DMS 273 (cell line): ENCODE results near the gene GRAMD1C.
"Not testable (repeated sequence)": the region's sequence is repeated elsewhere in the genome, so short reads cannot be mapped to it uniquely, and the experiment has no call there.

Source experiments
- DNase-seq: peaks from one replicate; lab custom pipeline; 2025; ENCODE audit not compliant: unreplicated experiment; lab: John Stamatoyannopoulos, UW

The GRAMD1C gene

GRCh38 chr3:113850391-113850790, 11.8 kb downstream of the GRAMD1C start:
- not testable (repeated sequence) for DNase-seq

GRCh38 chr3:113852506-113852905, 13.9 kb downstream of the GRAMD1C start:
- no peak for DNase-seq

DNA sequence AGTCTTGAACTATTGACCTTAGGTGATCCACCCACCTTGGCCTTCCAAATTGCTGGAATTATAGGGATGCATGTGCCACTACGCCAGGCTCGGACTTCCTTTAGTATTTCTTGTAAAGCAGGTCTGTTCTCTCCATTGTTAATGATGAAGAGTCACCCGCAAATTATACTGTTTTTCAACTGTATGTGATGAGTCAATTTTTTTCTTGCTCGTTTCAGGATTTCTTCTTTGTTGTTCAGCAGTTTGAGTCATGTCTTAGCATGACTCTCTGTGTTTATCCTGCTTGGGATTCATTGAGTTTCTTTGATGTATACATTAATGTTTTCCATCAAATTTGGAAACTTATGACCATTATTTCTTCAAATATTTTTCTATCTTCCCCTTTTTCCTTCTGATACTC, 28.9 kb downstream of the GRAMD1C start:
- no peak for DNase-seq

- no peak for DNase-seq
These were observed 34.7 kb downstream of the GRAMD1C start for GRCh38 chr3:113873293-113873692.

DNA sequence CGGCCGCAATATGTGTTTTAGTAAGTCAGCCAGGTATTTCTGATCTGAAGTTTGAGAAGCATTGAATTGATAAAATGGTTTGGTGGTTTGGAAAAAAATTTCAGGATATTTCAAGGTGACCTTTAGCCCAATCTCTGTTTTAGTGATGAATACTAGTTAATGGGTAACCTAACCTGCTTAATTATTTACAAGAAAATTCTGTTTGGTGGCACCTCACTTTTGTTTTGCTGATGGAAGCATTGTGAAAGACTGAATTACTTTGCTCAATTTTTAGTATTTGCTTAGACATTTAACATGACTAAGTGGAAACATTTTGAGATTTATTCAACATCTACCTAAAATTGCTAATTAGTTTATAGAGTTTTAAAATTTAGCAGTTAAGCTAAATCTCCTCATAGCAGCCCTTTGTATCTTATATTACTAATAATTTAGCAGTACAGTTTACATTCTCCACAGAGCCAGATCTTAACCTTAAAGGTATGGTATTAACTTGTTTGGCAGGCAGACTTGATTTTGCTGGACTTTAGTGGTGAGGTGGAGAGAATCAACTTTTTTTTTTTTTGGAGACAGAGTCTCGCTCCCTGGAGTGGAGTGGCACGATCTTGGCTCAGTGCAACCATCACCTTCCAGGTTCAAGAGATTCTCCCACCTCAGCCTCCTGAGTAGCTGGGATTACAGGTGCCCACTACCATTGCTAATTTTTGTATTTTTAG, 35.4 kb downstream of the GRAMD1C start:
- no peak for DNase-seq

DNA sequence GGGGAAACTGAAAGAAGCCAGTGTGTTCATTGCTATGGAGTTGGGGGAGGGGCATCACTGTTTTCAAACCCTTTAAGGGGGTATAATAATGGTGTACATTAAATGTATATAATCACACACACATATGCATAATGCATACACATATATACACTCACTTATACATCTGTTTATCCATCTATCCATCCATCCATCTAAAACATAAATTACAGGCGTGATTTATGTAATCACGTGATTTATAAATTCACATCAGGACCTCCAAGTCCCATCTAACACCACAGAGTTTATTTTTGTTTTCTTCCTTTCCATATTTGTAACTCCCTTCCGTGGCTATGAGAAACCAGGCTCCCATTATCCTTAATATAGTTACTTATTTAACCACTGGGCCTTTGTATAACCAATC, 39.8 kb downstream of the GRAMD1C start:
- no peak for DNase-seq

DNA sequence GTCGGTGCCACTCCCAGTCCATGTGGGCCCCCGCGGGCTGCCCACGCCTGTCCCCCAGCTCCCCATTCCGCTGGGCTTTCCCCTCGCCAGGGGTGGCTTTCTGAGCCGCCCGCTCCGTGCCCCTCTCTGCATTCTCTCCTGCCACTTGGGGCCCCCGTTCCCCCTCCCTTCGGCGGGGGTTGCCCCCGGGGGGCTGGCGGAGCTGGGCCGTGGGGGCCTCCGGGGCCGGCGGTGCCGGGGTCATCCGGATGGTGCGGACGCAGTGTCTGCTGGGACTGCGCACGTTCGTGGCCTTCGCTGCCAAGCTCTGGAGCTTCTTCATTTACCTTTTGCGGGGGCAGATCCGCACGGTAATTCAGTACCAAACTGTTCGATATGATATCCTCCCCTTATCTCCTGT, 46.5 kb downstream of the GRAMD1C start:
- no peak for DNase-seq

DNA sequence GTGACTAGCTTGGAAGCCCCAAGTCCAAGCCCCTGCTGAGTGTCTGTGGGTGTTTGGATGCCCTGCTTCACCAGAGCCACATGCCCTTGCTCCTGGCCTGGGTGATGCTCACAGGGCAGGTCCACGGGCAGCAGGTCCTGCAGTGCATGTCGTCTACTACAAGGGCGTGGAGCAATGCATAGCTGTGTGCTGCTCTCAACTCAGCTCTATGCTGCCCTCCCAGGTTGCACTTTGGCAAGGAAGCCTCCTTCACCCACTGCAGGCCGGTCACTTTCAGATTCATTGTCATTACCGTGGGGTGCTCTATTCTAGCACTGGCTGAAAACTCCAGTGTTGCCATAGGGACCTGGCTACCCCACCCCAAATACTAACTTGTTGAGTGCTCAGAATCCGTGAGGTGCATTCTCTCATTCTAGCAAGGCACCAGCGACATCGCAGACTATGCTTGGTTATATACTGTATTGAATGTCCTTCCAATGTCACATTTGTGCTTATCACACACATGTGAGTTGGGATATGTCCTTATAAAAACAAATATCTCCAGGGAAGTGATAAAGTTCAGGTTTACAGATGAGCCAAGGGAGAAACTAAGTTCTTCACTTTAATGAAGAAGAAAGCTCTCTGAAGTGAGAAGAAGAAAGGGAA, 51.8 kb downstream of the GRAMD1C start:
- no peak for DNase-seq

GRCh38 chr3:113894927-113895326, 56.3 kb downstream of the GRAMD1C start:
- no peak for DNase-seq

GRCh38 chr3:113895964-113896363, 57.4 kb downstream of the GRAMD1C start:
- DNase-seq = no peak

- no peak for DNase-seq
These were observed 58.3 kb downstream of the GRAMD1C start for GRCh38 chr3:113896930-113897329.

GRCh38 chr3:113897373-113897777, 58.8 kb downstream of the GRAMD1C start:
- no peak for DNase-seq

DNA sequence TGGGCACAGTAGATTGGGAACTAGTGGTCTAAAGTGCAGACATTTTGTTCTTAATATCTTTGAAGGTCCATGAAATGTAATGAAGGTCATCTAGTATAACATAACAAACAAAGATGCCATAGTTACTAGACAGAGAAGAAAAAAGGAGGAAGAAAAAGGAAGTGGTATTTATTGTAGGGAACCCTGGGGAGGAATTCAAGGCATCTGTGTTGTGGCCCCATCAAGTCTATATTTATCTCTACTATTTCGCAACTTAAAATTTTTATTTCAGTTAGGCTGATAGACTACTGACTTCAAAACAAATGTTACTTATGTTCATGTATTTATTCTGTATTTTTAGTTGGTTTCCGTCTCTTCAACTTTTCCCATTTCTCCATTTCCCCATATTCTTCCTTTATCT, 60.3 kb downstream of the GRAMD1C start:
- no peak for DNase-seq

DNA sequence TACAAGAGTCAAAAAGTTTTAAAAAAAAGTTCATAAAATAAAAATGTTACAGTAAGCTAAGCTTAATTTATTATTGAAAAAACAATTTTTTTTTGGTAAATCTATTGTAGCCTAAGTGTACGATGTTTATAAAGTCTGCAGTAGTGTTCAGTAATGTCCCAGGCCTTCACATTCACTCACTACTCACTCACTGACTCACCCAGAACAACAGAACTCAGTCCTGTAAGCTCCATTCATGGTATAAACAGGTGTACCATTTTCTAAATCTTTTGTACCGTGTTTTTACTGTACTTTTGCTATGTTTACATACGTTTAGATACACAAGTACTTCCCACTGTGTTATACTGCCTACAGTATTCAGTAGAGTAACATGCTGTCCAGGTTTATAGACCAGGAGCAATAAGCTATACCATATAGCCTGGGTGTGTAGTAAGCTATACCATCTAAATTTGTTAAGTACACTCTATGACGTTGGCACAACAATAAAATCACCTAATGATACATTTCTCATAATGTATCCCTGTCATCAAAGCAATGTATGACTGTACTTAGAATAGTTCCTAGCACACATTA, 68.1 kb downstream of the GRAMD1C start:
- DNase-seq = no peak

- DNase-seq = no peak
These were observed 69.5 kb downstream of the GRAMD1C start for GRCh38 chr3:113908133-113908532.

- no peak for DNase-seq
These were observed 72.4 kb downstream of the GRAMD1C start for GRCh38 chr3:113910966-113911365.

GRCh38 chr3:113912552-113913236, 74.1 kb downstream of the GRAMD1C start:
- peak; percentile 87 for DNase-seq

- DNase-seq = no peak
These were observed 76.1 kb downstream of the GRAMD1C start for GRCh38 chr3:113914646-113915045.

DNA sequence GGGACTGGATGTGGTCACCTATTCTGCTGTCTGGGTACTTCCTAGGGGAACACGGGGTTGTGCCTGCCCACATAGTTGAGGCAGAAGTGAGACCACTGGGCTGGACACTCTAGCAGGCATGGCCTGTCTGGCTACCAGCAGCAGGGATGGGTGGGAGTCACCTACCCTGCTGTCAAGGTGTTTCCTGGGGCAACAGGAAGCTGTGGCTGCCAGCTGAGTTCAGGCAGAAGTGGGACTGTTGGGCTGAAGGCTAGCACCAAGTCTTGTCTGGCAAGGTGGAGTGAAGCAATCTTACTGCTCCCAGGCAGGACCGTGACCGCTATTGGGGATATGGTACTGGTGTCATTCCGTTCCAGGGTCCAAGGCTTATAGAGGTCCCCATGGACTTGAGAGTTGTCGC, 89.0 kb downstream of the GRAMD1C start:
- no peak for DNase-seq

DNA sequence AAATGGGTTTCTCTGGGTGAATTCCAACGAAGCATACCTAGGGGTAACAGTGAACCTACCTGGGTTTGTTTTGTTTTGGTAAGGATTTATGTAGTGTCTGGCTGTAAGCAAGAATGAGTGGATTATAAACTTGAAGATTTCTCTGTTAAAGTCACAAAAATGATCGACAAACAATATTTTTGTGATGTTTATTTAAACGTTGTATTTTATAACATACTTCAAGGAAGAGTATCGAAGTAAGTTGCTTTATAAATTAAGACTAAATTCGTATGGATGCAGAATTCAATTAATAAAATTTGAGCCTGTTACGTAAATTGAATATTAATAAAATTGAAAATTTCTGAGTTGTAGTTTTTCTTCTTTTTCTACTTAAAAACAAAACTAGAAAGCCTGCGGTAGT, 108.2 kb downstream of the GRAMD1C start:
- DNase-seq = no peak

- peak; percentile 96 for DNase-seq
These were observed 108.9 kb downstream of the GRAMD1C start, which contains the start of gene ZDHHC23 for GRCh38 chr3:113947372-113948014. Gene ZDHHC23 (plus strand): TSS chr3:113948013. CDS start chr3:113948803, 790 bp downstream.
